Caco-2 (cell line): ENCODE results near the gene TRAPPC5. TPM values are rescaled to one million over a fixed set of nuclear protein-coding genes. Genes with fewer than 3 reads are reported as not detected.

Experiments
- BruUV-seq: library from RNA; stranded (reverse); fragments of 400-500 nt; replicated peaks from 2 replicates; lab custom pipeline; 2021; lab: Mats Ljungman, UMichigan
- CTCF ChIA-PET: fragments of 300-600 bp; sonication (Branson Sonifier 250); formaldehyde crosslinking; loops from one replicate; lab custom pipeline; 2022; ENCODE audit warnings: antibody characterized with exemption; lab: Charles Lee
- POLR2A ChIA-PET: fragments of 300-600 bp; sonication (Branson Sonifier 250); formaldehyde crosslinking; loops from one replicate; lab custom pipeline; 2022; ENCODE audit warnings: antibody characterized with exemption; lab: Charles Lee
- DNase-seq, 2 experiments: peaks; one replicate each; pipeline versions ENCODE4 v3.0.0 to v3.0.0-alpha.2; 2020 to 2022
- H3K27me3 ChIP-seq: replicated peaks from 2 replicates; pipeline ENCODE4 v1.6.0; 2011; ENCODE audit warnings: low read length; ENCODE audit not compliant: control insufficient read depth, insufficient read depth
- H3K36me3 ChIP-seq: 2 replicates; pipeline ENCODE4 v1.5.1; 2011; ENCODE audit warnings: low read length; ENCODE audit not compliant: control insufficient read depth, insufficient read depth
- H3K4me1 ChIP-seq: fragments of 250-450 bp; sonication (Bioruptor Pico); 2 replicates; pipeline ENCODE4 v1.5.1; 2020; ENCODE audit warnings: mild to moderate bottlenecking
- H3K4me3 ChIP-seq: 2 replicates; pipeline ENCODE4 v1.5.1; 2011; ENCODE audit warnings: low read depth, mild to moderate bottlenecking, control low read depth, low read length
- H3K9me3 ChIP-seq: fragments of 250-450 bp; sonication (Bioruptor Pico); 2 replicates; pipeline ENCODE4 v1.5.1; 2020; ENCODE audit warnings: mild to moderate bottlenecking, moderate library complexity
- H3K27ac Mint-ChIP-seq: one replicate; pipeline ENCODE4 v1.8.0; 2022; ENCODE audit warnings: mixed read lengths; ENCODE audit not compliant: unreplicated experiment
- H3K27me3 Mint-ChIP-seq: one replicate; pipeline ENCODE4 v1.8.0; 2022; ENCODE audit warnings: mixed read lengths; ENCODE audit not compliant: insufficient read depth, unreplicated experiment
- H3K36me3 Mint-ChIP-seq: one replicate; pipeline ENCODE4 v1.8.0; 2022; ENCODE audit warnings: mild to moderate bottlenecking, mixed read lengths; ENCODE audit not compliant: insufficient read depth, unreplicated experiment
- H3K4me1 Mint-ChIP-seq: one replicate; pipeline ENCODE4 v1.8.0; 2022; ENCODE audit warnings: low read depth, mixed read lengths; ENCODE audit not compliant: unreplicated experiment
- H3K4me3 Mint-ChIP-seq: one replicate; pipeline ENCODE4 v1.8.0; 2022; ENCODE audit warnings: mild to moderate bottlenecking, moderate library complexity, mixed read lengths; ENCODE audit not compliant: unreplicated experiment
- H3K9me3 Mint-ChIP-seq: one replicate; pipeline ENCODE4 v1.8.0; 2022; ENCODE audit warnings: mixed read lengths; ENCODE audit not compliant: unreplicated experiment
- intact Hi-C: fragments of 100-400 bp; cut with micrococcal nuclease; formaldehyde crosslinking; loops from one replicate; pipeline ENCODE4 v1.10.0; 2022; ENCODE audit not compliant: unreplicated experiment
- total RNA-seq: library from RNA; stranded (reverse); gene quantifications from 2 replicates; pipeline ENCODE4 v1.2.3, GENCODE V29; 2022
- TF ChIP-seq, protein P1 (sequence below), 2 experiments: fragments of 200-600 bp in 1 of 2; IDR thresholded peaks; 1 replicate in 1 of 2; 2 replicates in 1 of 2; pipeline versions ENCODE4 v1.5.1 to v1.8.0; 2011 to 2022; ENCODE audit warnings: antibody characterized with exemption in 1 of 2, control low read depth in 1 of 2, inconsistent platforms in 1 of 2, low read depth in 1 of 2, low read length in 1 of 2, mild to moderate bottlenecking in 1 of 2, moderate library complexity in 1 of 2; ENCODE audit not compliant: insufficient read depth in 1 of 2, severe bottlenecking in 1 of 2, unreplicated experiment in 1 of 2

Gene TRAPPC5
- total RNA-seq, 1 experiment from 2014 or later, result 80.3 TPM

DNA sequence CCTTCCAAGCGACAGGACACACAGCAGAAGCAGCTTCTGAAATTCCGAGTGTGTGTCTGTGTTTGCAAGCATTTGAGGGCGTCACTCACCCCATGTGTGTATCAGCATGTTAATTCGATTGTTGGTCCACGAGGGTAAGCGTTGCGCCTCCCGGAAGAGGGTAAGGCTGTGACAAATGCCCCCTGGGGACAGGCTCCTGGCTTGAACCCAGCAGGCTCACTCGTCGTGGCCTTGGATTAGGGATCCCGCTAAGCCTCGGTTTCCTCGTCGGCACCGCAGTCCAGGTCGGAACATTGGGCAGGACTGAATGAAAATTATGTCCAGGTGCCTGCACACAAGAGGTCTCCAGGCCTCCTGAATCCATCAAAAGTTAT, 44.3 kb upstream of the TRAPPC5 start:
- Mint-ChIP-seq H3K27me3 (no peaks in the 10 kb centered on the region), H3K36me3 (peaks cover 22% of the 10 kb centered on the region), H3K9me3 (peaks cover 9% of the 10 kb centered on the region), H3K27ac (peak overlapping the region; percentile 77), H3K4me1 (no peaks in the 10 kb centered on the region), H3K4me3 (peak overlapping the region; percentile 79)
- Histone ChIP-seq H3K9me3 (no peaks in the 10 kb centered on the region), H3K4me3 (peak overlapping the region; percentile 63), H3K36me3 (peaks cover 2% of the 10 kb centered on the region; the same call in 1 of the 2 replicates), H3K4me1 (peaks cover 7% of the 10 kb centered on the region), H3K27me3 (no peaks in the 10 kb centered on the region)
- ChIA-PET CTCF (no interaction called here), POLR2A (no interaction called here)
- TF ChIP-seq, protein P1, sequence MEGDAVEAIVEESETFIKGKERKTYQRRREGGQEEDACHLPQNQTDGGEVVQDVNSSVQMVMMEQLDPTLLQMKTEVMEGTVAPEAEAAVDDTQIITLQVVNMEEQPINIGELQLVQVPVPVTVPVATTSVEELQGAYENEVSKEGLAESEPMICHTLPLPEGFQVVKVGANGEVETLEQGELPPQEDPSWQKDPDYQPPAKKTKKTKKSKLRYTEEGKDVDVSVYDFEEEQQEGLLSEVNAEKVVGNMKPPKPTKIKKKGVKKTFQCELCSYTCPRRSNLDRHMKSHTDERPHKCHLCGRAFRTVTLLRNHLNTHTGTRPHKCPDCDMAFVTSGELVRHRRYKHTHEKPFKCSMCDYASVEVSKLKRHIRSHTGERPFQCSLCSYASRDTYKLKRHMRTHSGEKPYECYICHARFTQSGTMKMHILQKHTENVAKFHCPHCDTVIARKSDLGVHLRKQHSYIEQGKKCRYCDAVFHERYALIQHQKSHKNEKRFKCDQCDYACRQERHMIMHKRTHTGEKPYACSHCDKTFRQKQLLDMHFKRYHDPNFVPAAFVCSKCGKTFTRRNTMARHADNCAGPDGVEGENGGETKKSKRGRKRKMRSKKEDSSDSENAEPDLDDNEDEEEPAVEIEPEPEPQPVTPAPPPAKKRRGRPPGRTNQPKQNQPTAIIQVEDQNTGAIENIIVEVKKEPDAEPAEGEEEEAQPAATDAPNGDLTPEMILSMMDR (IDR thresholded peaks at IDR 0.05; ENCODE audit: insufficient read depth in 1 of 2, low read depth in 1 of 2, low read length in 1 of 2, severe bottlenecking in 1 of 2, unreplicated experiment in 1 of 2), result no peak
- TSS peak; percentile 59 for BruUV-seq
- DNase-seq, result no peak
- intact Hi-C loops, result loop anchor here (2.0 kb wide), 1 partner anchor 68 kb away; no protein-coding TSS in a partner anchor

- intact Hi-C loops, result loop anchor here (1.0 to 2.0 kb wide), 2 partner anchors 8 to 68 kb away; partner anchors contain the start of genes PET100 and XAB2
- CTCF ChIA-PET, result interaction anchor here (1.4 kb wide), 1 partner anchor 69 kb away, joined by 7 read pairs; no protein-coding TSS in a partner anchor
- DNase-seq, result peak; percentile 88 to 93
- POLR2A ChIA-PET, result interaction anchor here (0.6 kb wide), 1 partner anchor 571 kb away, joined by 3 read pairs; no protein-coding TSS in a partner anchor
- TF ChIP-seq, protein P1 (IDR thresholded peaks at IDR 0.05; ENCODE audit: insufficient read depth in 1 of 2, low read depth in 1 of 2, low read length in 1 of 2, severe bottlenecking in 1 of 2, unreplicated experiment in 1 of 2), result peak in 1 of 2 experiments; percentile 11
- Mint-ChIP-seq H3K27me3 (no peaks in the 10 kb centered on the region), H3K36me3 (peaks cover 22% of the 10 kb centered on the region), H3K4me1 (no peaks in the 10 kb centered on the region), H3K9me3 (peaks cover 9% of the 10 kb centered on the region), H3K4me3 (peak within 1 kb of the TSS; percentile 79), H3K27ac (peak within 1 kb of the TSS; percentile 77)
- Histone ChIP-seq H3K4me3 (peak within 1 kb of the TSS; percentile 63), H3K36me3 (peaks cover 2% of the 10 kb centered on the region; the same call in 1 of the 2 replicates), H3K9me3 (no peaks in the 10 kb centered on the region), H3K4me1 (peaks cover 7% of the 10 kb centered on the region), H3K27me3 (no peaks in the 10 kb centered on the region)
- no TSS peak for BruUV-seq
Measured at GRCh38 chr19:7636691-7637373, 43.8 kb upstream of the TRAPPC5 start, which contains the start of gene STXBP2. STXBP2 (plus strand) TSS chr19:7637110; CDS start chr19:7637150, 40 bp downstream.
